HG03066 (cell line): ENCODE measurements around the gene APOA4.
A peak's percentile ranks its signal among the peaks of the same experiment; 100 is the strongest.

Experiments used
- ATAC-seq: cut with Tn5 transposase; IDR thresholded peaks from one replicate; pipeline ENCODE4 v1.9.1; 2021; ENCODE audit warnings: low read depth; ENCODE audit not compliant: unreplicated experiment

APOA4 gene

DNA sequence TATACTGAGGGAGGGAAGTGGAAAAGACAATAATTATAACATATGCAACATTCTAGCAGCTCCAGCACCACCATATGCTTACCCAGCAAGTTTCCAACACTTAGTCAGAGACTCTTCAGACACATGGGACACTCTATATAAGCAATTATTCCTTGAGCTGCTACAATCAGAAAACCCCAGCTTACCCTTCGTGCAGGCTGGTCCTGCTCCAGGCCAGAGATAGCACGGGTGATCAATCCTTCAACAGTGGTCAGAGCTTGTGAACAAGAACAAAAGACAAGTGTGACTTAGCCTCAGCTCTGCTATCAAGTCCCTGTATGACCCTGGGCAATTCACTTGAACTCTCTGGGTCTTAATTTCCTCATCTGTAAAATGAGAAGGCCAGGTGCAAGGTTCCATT, 36.8 kb downstream of the APOA4 start:
- no peak for ATAC-seq

DNA sequence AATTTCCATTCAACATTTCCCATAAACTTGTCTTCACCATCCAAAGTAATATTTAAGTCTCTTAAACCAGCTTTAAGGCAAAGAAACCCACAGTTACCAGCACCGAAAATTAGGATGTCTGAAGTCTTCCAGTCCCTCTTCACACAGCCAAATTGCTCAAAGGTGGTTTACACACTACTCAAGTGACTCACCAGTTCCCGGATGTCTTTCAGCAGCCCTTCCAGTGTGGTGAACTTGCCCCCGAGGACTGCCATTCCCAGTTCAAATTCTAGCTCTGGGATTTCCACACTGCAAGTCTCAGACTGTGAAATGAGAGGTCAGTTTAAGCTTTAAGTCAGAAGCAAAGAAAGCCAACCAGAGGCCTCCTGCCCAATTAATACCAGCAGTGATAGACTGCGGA, 40.4 kb downstream of the APOA4 start:
- no peak for ATAC-seq

GRCh38 chr11:116778556-116778955, 44.5 kb downstream of the APOA4 start:
- no peak for ATAC-seq

- no peak for ATAC-seq
Observed at GRCh38 chr11:116777056-116777455, 46.0 kb downstream of the APOA4 start.

GRCh38 chr11:116776522-116776984, 46.6 kb downstream of the APOA4 start:
- ATAC-seq: no peak

GRCh38 chr11:116775975-116776374, 47.1 kb downstream of the APOA4 start:
- no peak for ATAC-seq

GRCh38 chr11:116774661-116775060, 48.4 kb downstream of the APOA4 start:
- ATAC-seq: no peak

DNA sequence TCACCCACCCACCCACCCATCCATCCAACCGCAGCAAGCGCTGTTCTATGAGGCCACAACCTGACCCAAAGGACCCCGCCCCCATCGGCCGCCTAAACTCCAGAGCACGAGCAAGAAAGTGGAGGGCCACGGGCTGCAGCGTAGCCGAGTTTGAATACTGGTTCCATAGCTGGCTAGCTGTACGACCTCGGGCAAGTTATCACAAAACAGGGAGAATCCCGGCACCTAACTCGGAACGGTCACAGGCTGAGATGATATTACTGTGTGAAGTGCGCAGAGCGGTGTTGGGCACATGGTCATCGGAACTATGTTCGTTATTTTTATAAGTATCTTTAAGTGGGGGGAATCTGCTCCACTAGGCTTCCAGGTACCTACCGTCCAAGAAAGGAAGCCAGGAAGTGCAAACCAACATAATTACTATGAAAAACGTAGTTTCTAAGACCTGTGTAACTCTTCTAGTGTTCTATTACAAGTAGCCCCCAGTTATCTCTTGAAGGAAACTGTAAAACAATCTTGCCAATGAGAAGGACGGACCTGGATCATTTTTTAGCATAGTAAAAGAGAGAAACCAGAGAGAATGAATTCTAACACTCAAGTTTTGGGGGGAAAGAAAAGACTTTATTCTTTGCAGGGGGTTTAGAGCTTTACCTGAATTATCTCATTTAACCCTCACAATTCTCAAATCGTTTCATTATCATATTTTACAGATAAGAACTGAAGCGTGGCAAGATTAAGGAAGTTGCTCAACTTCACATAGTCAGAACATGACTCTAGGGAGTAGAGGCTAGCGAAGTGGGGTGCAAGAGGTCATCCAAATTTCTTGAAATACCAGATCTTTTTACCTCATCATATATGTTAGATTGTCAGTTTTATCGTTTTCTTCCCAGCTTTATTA, 49.7 kb downstream of the APOA4 start:
- ATAC-seq: peak; percentile 38

DNA sequence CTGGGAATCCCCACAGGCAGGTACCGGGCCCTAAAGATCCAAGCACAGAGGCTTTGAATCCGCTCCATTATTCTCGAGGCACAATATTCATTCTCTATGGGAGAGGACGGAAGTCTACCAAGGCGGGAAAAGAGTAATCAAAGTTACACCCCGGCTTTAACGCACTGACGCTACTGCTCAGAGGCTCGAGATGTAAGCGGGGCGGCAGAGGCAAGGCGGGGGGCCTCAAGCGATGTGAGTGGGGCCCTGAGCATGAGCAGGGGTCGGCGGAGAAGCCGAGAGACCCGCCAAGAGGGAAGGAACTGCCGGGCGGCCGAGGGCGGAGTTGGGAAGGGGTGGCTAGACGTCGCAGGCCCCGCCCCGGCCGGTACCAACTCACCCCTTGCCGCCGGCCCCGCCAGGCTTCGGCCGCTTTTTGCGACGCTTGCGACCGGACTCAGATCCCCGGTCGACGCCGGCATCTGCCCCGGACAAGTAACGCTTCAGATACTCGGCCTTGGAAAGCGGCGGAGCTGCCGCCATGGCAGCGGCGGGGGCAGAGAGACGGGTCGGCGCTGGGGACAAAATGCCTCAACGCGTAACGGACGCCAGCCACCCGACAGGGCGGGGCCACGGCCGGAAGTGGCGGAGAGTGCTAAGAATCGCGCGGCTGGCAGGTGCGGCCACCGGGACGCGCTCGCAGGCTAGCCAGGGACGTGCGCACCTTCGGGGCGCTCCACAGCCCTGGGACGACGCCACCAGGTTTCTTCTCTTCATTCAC, 50.5 kb downstream of the APOA4 start, which contains the start of gene BUD13:
BUD13 (minus strand) TSS at position 545 of the 760 bp plus-strand sequence; CDS start at position 522, 23 bp downstream.
- peak; percentile 83 for ATAC-seq

- ATAC-seq: no peak
Observed at GRCh38 chr11:116771935-116772334, 51.2 kb downstream of the APOA4 start.
